HG03460 (cell line): ENCODE measurements around the gene ZNF148.
A peak's percentile ranks its signal among the peaks of the same experiment; 100 is the strongest.
"Not testable (repeated sequence)": the region's sequence is repeated elsewhere in the genome, so short reads cannot be mapped to it uniquely, and the experiment has no call there.

ENCODE experiments used
- ATAC-seq: cut with Tn5 transposase; IDR thresholded peaks from one replicate; pipeline ENCODE4 v1.9.1; 2021; ENCODE audit not compliant: unreplicated experiment

The ZNF148 gene

DNA sequence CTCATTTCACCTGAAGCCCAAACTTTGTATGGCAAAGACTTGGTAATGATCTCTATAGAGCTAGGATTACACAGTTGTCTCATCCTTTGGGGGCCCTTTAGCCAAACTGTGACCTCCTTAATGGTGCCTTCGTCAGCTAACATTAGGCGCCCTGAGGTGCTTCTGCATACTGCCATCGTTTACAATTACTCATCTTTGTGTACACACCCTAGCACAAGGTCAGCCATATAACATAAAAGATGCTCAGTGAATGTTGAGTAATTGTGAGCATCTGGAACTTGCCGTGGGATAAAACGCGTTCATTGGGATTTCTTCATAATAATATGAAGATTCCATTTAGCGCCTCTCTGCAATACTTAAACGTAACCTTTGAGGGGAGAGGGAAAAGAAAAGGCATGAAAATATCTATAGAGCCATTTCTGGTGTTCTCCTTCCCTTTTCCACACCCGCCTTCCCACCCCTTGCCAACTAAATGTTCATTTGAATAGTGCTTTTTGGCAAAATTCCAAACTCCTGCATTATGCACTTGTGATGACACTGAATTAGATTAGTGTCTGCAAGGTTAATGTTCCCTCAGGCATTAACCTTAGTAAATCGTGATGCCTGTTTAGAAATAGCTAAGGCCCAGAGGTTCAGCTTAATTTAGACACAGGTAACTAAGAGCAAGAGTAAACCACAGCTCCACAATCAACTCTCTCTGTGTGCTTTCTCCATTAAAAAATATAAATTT, 990 bp upstream of the ZNF148 start:
- ATAC-seq, result no peak

DNA sequence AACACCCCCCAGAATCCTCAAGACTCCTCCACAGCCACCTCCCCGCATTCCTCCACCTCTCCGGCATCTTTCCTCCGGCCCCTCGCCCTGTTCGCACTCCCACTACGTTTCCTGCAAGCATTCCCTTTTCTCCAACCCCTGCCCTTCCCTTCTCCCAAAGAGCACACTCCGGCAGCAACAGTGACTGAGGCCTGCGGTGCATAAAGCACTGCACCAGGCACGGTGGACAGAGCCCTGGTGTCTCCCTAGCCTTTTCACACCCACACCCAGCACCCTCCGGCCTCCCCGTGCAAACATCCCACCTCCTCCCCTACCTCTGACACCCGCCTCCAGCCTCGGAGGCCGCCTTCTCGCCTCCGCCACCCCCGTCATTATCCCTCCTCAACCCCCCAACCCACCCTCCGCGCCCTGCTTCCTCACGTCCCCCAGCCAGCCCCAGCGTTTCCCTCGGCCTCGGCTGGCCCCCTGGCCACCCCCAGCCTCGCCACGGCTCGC, 577 bp downstream of the ZNF148 start:
- ATAC-seq, result no peak

DNA sequence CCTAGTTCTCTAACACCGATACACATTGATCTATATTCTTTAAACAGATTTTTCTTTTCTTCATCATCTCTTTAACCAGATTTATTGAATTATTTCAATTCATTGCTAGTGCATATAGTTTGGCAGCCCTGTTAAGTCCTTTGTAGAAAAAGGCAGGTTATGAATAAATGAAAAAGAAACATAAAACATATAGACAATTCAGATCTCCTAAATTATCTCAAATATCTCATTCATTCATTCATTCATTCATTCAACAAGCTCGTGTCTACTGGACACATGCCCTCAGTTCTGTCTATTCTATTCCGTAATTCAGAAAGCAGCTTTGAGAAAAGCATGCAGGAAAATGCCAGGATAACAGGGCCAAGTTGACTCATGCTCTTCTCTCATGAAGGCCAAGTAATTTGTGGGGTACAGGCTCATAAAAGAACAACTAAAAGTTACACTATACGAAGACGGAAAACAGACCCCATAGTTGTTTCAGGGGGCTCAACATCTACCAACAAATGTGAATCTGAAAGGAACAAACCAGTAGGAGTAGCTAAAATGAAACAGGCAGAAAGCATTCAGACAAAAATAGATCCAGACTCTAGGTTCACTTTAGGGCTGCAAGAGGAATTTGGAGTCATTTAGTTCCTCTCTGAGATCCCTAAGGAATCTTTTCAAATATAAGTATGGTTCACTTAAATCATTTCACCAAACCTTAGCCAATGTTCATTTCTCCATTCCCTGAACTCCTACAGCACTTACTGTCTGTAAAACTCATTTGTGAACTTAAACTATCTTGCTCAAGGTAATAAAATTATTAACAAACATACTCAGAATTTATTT, 7.5 kb downstream of the ZNF148 start:
- no peak for ATAC-seq

DNA sequence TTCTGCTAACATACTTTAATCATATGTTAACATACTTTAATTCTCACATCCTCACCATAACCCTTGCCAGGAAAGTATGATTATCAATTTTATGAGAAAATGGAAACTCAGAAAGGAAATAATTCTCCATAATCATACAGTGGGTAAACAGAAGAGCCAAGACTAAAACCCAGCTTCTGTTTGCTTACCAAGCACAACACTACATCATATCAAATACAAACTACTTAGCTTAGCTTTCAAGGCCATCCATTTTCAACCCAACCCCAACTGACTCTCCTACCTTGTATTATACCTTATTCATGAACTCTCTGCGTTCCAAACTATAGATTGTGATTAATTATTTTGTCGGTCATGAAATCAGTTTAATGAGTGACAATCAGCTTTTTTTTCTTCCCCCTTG, 9.0 kb downstream of the ZNF148 start:
- ATAC-seq, result no peak

DNA sequence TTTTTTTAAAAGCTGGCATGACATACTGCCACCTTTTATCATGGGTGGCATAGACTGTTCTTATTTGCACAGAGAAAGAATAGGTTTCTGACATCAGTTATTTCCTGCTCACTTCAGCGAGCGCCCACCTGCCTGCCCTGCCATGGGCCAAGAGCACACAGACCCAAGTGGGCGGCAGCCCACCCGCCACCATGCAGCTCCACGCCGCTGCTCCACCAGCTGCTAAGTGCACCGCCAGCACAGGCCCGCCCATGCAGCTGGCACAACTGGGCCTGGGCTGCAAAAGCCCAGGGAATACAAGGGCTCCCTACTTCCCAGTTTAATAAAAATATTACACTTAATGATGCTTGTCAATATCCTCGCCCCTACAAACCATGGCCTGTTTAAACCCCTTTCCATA, 15.4 kb downstream of the ZNF148 start:
- ATAC-seq, result no peak

DNA sequence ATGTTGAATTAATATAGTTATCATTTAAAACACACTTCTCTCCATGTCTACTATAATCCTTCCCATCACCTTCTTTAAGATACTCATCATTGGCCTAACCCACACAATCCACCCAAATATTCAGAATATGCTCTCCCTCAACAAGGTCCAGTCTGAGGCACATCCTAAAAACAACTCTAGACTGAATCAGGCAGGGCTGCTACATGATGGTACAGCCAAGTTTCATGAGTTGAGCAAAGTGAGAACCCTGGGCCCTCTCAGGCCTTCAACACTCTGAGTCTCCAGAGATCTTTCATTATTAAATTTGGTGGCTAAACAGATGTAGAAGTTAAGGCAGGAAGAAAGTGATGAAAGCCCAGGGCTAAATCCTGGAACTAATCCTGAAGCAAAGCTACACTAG, 16.2 kb downstream of the ZNF148 start:
- ATAC-seq, result no peak

DNA sequence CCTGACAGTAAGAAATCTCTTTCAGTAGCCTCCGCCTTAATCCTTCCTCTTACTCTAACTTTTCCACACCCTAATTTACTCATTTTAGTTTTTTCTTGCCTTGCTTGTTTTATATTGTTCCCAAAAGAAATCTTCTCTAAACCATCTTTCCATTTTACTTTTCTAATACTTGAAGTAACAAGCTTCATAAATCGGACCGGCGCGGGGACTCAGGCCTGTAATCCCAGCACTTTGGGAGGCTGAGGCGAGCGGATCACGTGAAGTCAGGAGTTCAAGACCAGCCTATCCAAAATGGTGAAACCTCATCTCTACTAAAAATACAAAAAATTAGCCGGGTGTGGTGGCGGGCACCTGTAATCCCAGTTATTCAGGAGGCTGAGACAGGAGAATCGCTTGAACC, 17.3 kb downstream of the ZNF148 start:
- ATAC-seq, result no peak

DNA sequence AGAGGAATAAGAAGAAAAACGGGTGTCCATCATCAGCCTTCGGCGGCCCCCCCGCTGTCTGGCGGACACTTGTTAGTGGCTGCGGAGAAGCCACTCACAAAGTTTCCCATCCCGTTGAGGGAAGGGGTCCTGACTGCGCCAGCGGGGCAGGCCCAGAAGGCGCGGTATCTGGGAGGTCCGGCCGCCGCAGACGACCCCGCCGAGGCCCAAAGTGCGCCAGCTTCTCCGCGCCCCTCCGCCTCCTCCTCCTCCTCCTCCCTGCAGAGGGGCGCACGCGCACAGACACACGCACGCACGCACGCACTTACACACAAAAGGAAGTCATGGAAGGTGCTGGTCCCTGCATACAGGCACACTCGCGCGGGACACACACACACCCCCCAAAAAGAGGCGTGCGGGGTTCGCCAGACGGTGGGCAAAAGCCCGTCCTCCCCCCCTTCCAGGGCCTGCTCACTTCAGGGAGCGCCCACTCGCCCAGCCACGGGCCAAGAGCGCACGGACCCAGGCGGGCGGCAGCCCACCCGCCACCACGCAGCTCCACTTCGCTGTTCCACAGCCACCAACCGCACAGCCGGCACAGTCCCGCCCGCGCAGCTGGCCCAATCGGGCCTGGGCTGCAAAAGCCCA, 18.0 kb downstream of the ZNF148 start:
- peak; percentile 69 for ATAC-seq

DNA sequence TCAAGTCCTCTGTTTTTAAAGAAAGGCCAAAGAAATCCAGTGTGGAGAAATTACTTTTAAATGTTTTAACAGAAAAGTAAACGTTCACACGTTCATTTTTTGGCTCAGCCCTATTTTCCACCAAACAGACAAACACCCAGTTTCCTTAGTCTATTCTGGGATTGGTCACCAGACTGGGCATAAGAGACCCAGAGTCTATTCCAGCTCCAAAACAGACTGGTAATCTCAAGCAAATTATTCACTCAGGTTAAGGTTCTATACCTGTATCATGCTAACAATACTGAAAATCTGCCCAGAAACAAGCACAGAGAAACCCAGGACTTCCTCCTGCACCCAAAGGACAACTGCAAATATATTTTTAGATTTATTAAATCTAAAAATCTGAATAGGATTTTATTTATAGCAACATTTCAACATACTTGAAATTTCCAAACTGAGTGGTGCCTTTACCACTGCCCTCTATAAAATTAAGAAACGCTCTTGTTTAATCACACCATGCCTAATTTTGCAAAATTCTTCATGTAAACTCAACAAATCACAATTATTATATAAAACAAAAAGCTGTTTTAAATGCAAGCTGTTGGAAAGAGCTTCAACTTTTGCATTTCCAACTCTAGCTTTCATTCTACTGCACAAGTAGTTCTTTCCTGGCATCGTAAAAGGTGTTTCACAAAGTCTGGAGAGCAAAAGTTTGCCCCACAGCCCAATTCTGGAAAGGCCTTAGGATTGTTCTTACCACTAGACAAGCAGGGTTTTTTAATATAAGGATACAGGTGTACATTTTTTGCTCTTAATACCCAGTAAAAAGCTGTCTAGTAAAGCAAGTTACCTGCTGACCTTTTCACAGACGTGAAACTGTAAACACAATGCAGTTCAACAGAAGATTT, 18.7 kb downstream of the ZNF148 start:
- ATAC-seq, result peak; percentile 8

DNA sequence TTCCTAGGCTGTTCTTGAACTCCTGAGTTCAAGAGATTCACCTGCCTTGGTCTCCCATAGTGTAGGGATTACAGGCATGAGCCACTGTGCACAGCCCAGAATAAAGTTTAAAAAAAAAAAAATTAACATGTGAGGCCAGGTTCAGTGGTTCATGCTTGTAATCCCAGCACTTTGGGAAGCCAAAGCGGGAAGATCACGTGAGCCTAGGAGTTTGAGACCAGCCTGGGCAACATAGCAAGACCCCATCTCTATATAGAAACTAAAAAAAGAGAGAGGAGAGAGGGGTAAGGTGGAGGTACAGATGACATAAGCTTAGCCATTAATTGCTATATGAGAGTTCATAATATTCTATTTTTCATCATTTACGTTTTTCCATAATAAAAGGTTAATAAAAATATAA, 21.5 kb downstream of the ZNF148 start:
- ATAC-seq, result no peak

DNA sequence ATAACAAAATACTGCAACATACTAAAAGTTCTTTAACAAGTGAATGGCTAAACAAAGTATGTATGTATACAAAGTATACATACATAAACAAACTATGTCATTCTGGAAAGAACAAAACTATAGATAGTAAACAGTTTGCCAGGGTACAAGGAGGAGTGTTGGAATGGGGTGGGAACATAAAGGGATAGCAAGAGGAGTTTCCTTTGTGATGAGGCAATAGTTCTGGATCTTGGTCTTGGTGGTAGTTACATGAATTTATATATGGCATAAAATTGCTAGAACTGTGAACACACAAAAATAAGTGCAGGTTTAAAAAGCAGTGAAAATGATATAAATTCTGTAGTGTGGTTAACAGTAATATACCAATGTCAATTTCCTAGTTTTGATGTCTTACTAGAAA, 22.0 kb downstream of the ZNF148 start:
- ATAC-seq, result no peak

DNA sequence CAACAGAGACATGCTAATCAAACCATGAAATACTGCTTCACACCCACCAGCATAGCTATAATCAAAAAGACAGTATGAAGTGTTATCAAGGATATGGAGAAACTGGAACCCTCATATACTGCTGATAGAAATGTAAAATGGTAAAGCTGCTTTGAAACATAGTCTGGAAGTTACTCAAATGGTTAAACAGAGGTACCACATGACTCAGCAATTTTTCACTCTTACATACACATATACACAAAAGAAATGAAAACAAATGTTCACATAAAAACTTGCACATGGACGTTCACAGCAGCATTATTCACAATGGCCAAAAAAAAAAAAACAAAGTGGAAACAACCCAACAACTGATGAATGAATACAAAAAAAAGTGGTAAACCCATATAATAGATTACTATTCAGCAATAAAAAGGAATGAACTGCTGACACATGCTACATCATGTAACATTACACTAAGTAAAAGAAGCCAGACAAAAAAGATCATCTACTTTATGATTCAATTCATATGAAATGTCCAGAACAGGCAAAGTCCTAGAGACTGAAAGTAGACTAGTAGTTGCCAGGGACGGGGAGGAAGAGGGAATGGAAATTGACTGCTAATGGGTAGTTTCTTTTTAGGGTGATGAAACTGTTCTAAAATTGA, 23.2 kb downstream of the ZNF148 start:
- ATAC-seq, result no peak

DNA sequence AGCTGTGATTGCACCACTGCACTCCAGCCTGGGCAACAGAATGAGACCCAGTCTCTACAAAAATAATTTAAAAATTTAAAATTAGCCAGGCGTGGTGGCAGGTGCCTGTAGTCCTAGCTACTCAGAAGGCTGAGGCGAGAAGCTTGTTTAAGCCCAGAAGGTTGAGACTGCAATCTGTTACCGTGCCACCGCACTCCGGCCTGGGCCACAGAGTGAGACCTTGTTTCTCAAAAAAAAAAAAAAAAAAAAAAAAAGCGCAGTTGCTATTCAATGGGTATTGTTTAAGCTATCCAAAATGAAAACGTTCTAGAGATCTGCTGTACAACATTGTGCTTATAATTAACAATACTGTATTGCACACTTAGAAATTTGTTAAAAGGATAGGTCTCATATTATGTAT, 24.0 kb downstream of the ZNF148 start:
- ATAC-seq, result no peak

DNA sequence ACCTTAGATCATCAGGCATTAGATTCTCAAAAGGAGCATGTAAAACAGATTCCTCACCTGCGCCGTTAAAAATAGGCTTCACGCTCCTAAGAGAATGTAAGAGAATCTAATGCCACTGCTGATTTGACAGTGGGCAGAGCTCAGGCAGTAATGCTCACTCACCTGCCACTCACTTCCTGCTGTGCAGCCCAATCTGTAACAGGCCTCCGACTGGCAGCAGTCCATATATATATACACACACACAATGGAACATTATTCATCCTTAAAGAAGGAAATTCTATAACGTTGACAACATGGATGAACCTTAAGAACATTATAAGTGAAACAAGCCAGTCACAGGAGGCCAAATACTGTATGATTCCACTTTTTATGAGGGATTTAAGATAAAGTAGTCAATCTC, 24.5 kb downstream of the ZNF148 start:
- ATAC-seq, result no peak

DNA sequence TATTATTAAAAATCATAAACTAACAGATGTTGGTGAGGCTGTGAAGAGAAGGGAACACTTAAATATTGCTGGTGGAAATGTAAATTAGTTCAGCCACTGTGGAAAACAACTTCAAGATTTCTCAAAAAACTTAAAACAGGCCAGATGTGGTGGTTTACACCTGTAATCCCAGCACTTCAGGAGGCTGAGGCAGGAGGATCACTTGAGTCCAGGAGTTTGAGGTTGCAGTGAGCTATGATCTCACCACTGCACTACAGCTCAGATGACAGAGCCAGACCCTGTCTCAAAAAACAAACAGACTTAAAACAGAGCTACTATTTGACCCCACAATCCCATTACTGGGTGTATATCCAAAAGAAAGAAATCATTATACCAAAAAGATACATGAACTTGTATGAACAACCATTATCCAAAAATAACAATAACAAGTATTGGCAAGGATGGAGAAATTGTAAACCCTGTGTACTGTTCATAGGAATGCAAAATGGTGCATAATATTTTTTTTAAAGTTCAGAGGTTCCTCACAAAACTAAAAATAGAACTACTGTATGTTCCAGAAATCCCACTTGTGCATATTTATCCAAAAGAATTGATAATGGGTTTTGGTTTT, 25.5 kb downstream of the ZNF148 start:
- no peak for ATAC-seq

DNA sequence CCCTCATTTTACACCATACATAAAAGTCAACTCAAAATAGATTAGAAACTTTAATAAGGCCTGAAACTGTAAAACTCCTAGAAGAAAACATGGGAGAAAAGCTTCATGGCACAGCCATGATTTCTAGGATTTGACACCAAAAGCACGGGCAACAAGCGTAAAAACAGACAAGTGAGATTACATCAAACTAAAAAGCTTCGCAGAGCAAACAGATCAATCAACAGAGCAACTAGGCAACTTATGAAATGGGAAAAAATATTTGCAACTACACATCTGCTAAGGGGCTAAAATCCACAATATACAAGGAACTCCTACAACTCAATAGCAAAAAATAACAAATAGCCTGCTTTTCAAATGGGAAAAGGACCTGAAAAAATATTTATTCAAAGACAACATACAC, 26.1 kb downstream of the ZNF148 start:
- no peak for ATAC-seq

DNA sequence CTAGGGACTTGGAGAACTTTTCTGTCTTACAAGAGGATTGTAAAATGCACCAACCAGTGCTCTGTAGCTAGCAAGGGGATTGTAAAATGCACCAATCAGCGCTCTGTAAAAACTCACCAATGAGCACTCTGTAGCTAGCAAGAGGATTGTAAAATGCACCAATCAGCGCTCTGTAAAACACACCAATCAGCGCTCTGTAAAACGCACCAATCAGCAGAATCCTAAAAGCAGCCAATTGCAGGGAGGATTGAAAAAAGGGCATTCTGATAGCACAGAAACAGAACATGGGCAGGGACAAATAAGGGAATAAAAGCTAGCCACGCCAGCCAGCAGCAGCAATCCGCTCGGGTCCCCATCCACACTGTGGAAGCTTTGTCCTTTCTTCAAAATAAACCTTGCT, 31.8 kb downstream of the ZNF148 start:
- ATAC-seq, result not testable (repeated sequence)

DNA sequence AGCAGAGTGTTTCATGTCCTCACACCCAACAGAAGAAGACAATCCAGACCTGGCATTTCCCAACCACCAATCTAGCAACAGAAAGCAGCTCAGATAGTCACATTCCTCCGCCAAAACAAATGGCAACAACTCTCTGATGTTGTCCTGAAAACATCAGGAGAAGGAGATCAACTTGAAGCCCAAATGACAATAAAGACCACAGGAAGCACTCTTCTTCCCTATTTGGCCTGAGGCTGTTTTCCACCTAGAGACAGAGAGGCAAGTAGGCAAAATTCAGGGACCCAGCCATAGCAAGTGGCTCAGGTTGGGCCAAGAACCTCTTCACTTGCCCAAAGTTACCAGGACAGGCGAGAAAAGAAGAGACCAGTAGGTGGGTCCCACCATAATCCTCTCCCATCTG, 35.0 kb downstream of the ZNF148 start:
- no peak for ATAC-seq

DNA sequence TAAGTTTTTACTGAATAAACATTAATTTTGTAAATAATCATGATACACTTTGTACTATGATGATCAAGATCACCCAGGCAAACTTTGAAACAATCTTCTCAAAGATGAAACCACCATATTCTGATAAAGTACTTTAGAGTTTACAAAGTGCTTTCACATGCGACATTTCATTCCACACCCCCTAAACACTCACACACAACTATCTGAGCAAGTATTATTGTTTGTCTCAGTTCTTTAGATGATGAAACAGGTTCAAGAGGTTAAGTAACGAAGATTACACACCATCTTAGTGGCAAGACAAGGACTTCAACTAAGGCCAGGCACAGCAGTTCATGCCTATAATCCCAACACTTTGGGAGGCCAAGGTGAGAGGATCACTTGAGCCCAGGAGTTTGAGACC, 37.6 kb downstream of the ZNF148 start:
- ATAC-seq, result no peak
